Esophagus squamous epithelium (tissue), 5 donors: Measurements from ENCODE around the gene DBP. TPM values are rescaled to one million over a fixed set of nuclear protein-coding genes. Genes with fewer than 3 reads are reported as not detected.

ENCODE experiments used
- DNase-seq: peaks from one replicate; lab custom pipeline; 2025; lab: John Stamatoyannopoulos, UW
- H3K27ac ChIP-seq, 4 donors: fragments of 200-600 bp; sonication (generic); one replicate each; pipeline ENCODE4 v1.5.1; 2016 to 2019; ENCODE audit warnings: mild to moderate bottlenecking in 1 of 4
- H3K27me3 ChIP-seq, 4 donors: fragments of 200-600 bp; sonication (generic); 1 replicate in 3 of 4; 2 replicates in 1 of 4; pipeline versions ENCODE4 v1.5.1 to v1.6.0; 2017 to 2021; ENCODE audit warnings: antibody characterized with exemption in 1 of 4
- H3K36me3 ChIP-seq, 3 donors: fragments of 200-600 bp; sonication (generic); one replicate each; pipeline ENCODE4 v1.5.1; 2016 to 2019
- H3K4me1 ChIP-seq, 3 donors: fragments of 200-600 bp; sonication (generic); one replicate each; pipeline ENCODE4 v1.5.1; 2017 to 2019
- H3K4me3 ChIP-seq, 4 donors: fragments of 200-600 bp; sonication (generic); 1 replicate in 3 of 4; 2 replicates in 1 of 4; pipeline ENCODE4 v1.5.1; 2016 to 2019; ENCODE audit warnings: mild to moderate bottlenecking in 2 of 4, moderate library complexity in 1 of 4
- H3K9me3 ChIP-seq, 3 donors: fragments of 200-600 bp; sonication (generic); one replicate each; pipeline ENCODE4 v1.5.1; 2016 to 2019
- CTCF ChIP-seq, 6 experiments: fragments of 450-650 bp in 4 of 6; fragments of 200-600 bp in 2 of 6; sonication (generic) in 2 of 6; IDR thresholded peaks; one replicate each; pipeline ENCODE4 v1.5.1; 2016 to 2019; ENCODE audit warnings: antibody characterized with exemption in 6 of 6, mild to moderate bottlenecking in 4 of 6, moderate library complexity in 4 of 6
- POLR2A ChIP-seq, 4 donors: fragments of 450-650 bp; IDR thresholded peaks; one replicate each; pipeline ENCODE4 v1.6.1; 2017; ENCODE audit warnings: antibody characterized with exemption in 4 of 4, mild to moderate bottlenecking in 4 of 4, moderate library complexity in 3 of 4
- WGBS, 2 donors: methylation state at CpG; one replicate each; pipeline ENCODE4 v1.1.5; 2018; 5-methylcytosine and 5-hydroxymethylcytosine counted together
- intact Hi-C: fragments of 100-400 bp; cut with DNase I; formaldehyde crosslinking; loops from one replicate; pipeline ENCODE4 v1.15.0; 2022
- total RNA-seq, 4 donors: library from RNA; depleted of rRNA; stranded (reverse); fragments of >200 nt; gene quantifications; one replicate each; pipeline ENCODE4 v1.1.0, GENCODE V29; 2016
- donor health status: DM: yes; HTN: yes; CAD: no.

Gene DBP
- total RNA-seq, 4 donors from 2014 or later: 4.2 to 16.2 (median 11.7) TPM

DNA sequence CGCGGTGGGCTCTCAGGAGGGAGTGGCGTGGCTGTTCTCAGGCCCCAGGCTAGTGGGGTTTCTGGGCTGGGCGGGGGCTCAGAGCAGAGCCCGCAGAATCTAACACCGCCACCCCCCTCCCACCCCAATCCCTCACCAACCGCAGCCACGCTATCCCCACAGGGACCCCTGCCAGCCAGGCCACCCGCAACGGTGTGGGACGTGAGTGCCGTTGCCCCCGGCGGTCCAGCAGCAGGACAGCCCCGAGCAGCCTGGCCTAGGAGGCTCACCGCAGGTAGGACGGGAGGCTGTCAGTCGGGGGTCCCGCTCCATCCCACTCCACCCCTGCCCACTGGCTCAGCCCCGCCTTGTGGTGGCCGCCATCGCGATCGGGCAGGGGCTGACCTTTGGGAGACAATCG lies 35.8 kb upstream of the DBP start, which contains the start of gene NTN5:
Gene NTN5, minus strand, starts transcription at position 24 of the 400 bp plus-strand sequence. CDS start 2,031 bp downstream, outside the sequence.
- intact Hi-C loops: no loop called here
- no peak for DNase-seq
- 84 to 98% methylated on average over 11 of the region's 25 CpGs for WGBS, 2 donors

GRCh38 chr19:48671446-48671995 lies 34.3 kb upstream of the DBP start:
- TF ChIP-seq POLR2A (IDR thresholded peaks at IDR 0.05): no peak
- Histone ChIP-seq H3K4me3 (no peak overlapping the region), H3K36me3 (no peaks in the 10 kb centered on the region), H3K4me1 (peaks cover 0 to 18% (median 8%) of the 10 kb centered on the region in 3 donors), H3K9me3 (no peaks in the 10 kb centered on the region), H3K27ac (no peak overlapping the region), H3K27me3 (no peaks in the 10 kb centered on the region)
- WGBS, 2 donors: 85 to 87% methylated on average over 5 of the region's 10 CpGs
- no peak for DNase-seq
- intact Hi-C loops: no loop called here

More for the DNA sequence above, 35.8 kb upstream of the DBP start, which contains the start of gene NTN5:
- TF ChIP-seq POLR2A (IDR thresholded peaks at IDR 0.05) (no peak), CTCF (IDR thresholded peaks at IDR 0.05) (no peak)
- H3K4me3 ChIP-seq: no peak within 1 kb of the TSS
- H3K36me3 ChIP-seq: no peaks in the 10 kb centered on the region
- peaks cover 0 to 23% (median 8%) of the 10 kb centered on the region in 3 donors for H3K4me1 ChIP-seq
- no peak within 1 kb of the TSS for H3K27ac ChIP-seq
- no peaks in the 10 kb centered on the region for H3K9me3 ChIP-seq
- no peaks in the 10 kb centered on the region for H3K27me3 ChIP-seq

- Histone ChIP-seq H3K4me1 (peaks cover 0 to 11% (median 8%) of the 10 kb centered on the region in 3 donors), H3K9me3 (no peaks in the 10 kb centered on the region), H3K27ac (no peak overlapping the region), H3K4me3 (no peak overlapping the region), H3K36me3 (no peaks in the 10 kb centered on the region), H3K27me3 (no peaks in the 10 kb centered on the region)
- 75 to 76% methylated on average over 10 to 15 of the region's 21 CpGs for WGBS, 2 donors
- no peak for DNase-seq
- TF ChIP-seq CTCF (IDR thresholded peaks at IDR 0.05) (no peak), POLR2A (IDR thresholded peaks at IDR 0.05) (no peak)
- intact Hi-C loops: no loop called here
These were observed 33.7 kb upstream of the DBP start for GRCh38 chr19:48670699-48671445.

DNA sequence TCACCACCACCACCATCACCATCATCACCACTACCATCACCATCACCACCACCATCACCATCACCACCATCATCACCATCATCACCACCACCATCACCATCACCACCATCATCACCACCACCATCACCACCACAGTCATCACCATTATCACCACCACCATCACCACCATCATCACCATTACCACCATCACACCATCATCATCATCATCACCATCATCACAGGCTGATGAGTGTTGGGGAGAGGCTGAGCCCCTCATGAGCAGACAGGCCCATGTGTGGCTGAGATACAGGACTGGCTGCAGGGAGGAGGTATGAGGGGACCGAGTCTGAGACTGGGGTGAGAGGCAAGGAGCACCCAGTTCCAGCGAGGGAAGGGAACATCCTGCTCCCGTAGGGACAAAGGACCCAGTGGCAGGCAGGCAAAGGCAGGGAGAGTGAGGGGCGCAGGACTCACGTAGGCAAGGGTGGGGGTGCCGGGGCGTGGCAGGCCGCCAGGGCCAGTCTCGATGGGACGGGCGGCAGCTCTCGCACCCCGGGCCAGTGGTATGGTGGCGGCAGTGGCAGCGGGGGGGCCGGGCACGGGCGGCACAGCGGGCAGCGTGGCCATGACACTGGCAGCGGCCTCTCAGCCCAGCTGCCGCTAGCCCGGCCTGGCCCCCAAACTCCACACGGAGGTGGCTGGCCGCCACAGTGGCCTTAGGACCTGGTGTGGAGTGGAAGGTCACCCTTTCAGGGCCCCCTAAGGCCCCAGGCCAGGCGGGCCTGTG lies 32.9 kb upstream of the DBP start:
- no peak for TF ChIP-seq POLR2A (IDR thresholded peaks at IDR 0.05)
- TF ChIP-seq CTCF (IDR thresholded peaks at IDR 0.05): no peak
- Histone ChIP-seq H3K36me3 (no peaks in the 10 kb centered on the region), H3K27me3 (no peaks in the 10 kb centered on the region), H3K27ac (no peak overlapping the region), H3K4me1 (peaks cover 0 to 4% (median 0%) of the 10 kb centered on the region in 3 donors), H3K4me3 (no peak overlapping the region), H3K9me3 (no peaks in the 10 kb centered on the region)
- WGBS, 2 donors: 91 to 95% methylated on average over 6 to 14 of the region's 26 CpGs
- no peak for DNase-seq
- intact Hi-C loops: no loop called here

GRCh38 chr19:48668761-48669160 lies 31.6 kb upstream of the DBP start:
- Histone ChIP-seq H3K27me3 (no peaks in the 10 kb centered on the region), H3K4me1 (no peaks in the 10 kb centered on the region), H3K4me3 (no peak overlapping the region), H3K36me3 (no peaks in the 10 kb centered on the region), H3K27ac (no peak overlapping the region), H3K9me3 (no peaks in the 10 kb centered on the region)
- DNase-seq: no peak
- intact Hi-C loops: no loop called here
- WGBS, 2 donors: 91 to 100% methylated on average over 2 of the region's 2 CpGs
- TF ChIP-seq POLR2A (IDR thresholded peaks at IDR 0.05) (no peak), CTCF (IDR thresholded peaks at IDR 0.05) (no peak)
